ES-I3 (cell line): ENCODE data around the gene IL5RA.

Source experiments
- H3K36me3 ChIP-seq: 2 replicates; pipeline ENCODE4 v1.6.1; 2013; ENCODE audit warnings: mild to moderate bottlenecking, low read length, control low read depth, moderate library complexity; ENCODE audit not compliant: insufficient read depth
- H3K4me1 ChIP-seq: 2 replicates; pipeline ENCODE4 v1.6.1; 2013; ENCODE audit warnings: mild to moderate bottlenecking, control low read depth, low read length; ENCODE audit not compliant: insufficient read depth
- H3K9ac ChIP-seq: 2 replicates; pipeline ENCODE4 v1.6.1; 2013; ENCODE audit warnings: low read depth, mild to moderate bottlenecking, low read length, moderate library complexity
- H3K9me3 ChIP-seq: 2 replicates; pipeline ENCODE4 v1.6.1; 2013; ENCODE audit warnings: mild to moderate bottlenecking, low read length, moderate library complexity; ENCODE audit not compliant: control insufficient read depth, insufficient read depth

Gene IL5RA

GRCh38 chr3:3119393-3119851 is 9.2 kb upstream of the IL5RA start:
- Histone ChIP-seq H3K4me1 (no peaks in the 10 kb centered on the region), H3K9me3 (no peaks in the 10 kb centered on the region), H3K36me3 (no peaks in the 10 kb centered on the region), H3K9ac (no peak overlapping the region)

- Histone ChIP-seq H3K4me1 (no peaks in the 10 kb centered on the region), H3K36me3 (no peaks in the 10 kb centered on the region), H3K9me3 (no peaks in the 10 kb centered on the region), H3K9ac (no peak overlapping the region)
Measured at GRCh38 chr3:3117651-3118050, 7.5 kb upstream of the IL5RA start.

DNA sequence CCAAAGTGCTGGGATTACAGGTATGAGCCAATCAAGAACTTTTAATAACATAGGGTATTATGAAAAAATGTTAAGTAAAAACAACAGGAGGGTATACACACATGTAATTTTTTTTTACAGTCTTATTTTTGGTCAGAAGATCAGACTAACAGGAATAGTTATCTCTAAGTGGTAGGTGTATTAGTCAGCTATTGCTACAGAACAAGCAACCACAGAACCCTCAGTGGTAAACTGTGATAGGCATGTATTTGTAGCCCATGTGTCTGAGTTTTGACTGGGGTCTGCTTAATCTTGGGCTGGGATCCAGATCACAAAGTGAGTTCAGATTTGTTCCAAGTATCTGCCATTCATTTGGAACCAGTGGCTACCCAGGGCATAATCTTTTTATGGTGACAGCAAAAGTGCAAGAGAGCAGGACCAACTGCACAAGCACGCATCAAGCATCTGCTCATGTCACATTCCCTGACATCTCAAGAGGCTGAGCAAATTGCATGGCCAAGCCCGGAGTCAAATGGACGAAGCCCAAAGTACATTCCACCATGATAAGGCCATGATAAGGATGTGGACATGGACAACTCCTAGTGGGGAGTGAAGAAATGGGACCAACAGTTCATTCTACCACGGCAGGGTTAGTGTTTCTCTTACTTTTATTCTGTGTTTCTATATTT is 3.0 kb upstream of the IL5RA start:
- Histone ChIP-seq H3K4me1 (peaks cover 16% of the 10 kb centered on the region), H3K36me3 (no peaks in the 10 kb centered on the region), H3K9ac (no peak overlapping the region), H3K9me3 (no peaks in the 10 kb centered on the region)

DNA sequence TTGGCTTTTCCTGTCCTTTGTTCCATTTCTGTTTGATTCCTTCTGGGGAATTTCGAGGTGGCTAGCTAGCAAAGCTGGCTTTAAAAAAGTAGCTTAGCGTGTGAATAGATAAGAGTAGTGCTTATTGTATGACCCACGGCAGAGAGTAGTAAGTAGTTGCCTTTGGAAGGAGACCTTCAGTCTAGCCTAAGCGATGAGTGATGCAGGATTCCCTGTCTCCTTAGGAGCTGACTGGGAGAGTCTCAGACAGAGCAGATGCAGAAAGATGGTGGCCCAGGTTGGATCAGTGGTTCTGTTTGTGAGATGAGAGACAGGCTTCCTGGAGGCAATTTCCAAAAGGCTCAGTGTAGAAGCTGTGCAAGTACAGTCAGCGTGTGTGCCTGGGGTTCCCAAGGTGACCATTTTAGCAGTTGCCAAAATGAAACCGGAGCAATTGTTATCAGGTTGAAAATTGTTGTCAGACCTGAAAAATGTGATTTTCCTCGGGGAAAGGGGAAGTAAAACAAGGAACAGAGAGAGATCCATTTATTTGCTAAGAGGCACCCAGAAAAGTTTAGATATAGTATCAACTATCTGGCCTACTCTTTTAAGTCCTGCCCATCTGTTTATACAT is 681 bp upstream of the IL5RA start:
- Histone ChIP-seq H3K9ac (no peak overlapping the region), H3K36me3 (no peaks in the 10 kb centered on the region), H3K9me3 (no peaks in the 10 kb centered on the region), H3K4me1 (peaks cover 16% of the 10 kb centered on the region)

DNA sequence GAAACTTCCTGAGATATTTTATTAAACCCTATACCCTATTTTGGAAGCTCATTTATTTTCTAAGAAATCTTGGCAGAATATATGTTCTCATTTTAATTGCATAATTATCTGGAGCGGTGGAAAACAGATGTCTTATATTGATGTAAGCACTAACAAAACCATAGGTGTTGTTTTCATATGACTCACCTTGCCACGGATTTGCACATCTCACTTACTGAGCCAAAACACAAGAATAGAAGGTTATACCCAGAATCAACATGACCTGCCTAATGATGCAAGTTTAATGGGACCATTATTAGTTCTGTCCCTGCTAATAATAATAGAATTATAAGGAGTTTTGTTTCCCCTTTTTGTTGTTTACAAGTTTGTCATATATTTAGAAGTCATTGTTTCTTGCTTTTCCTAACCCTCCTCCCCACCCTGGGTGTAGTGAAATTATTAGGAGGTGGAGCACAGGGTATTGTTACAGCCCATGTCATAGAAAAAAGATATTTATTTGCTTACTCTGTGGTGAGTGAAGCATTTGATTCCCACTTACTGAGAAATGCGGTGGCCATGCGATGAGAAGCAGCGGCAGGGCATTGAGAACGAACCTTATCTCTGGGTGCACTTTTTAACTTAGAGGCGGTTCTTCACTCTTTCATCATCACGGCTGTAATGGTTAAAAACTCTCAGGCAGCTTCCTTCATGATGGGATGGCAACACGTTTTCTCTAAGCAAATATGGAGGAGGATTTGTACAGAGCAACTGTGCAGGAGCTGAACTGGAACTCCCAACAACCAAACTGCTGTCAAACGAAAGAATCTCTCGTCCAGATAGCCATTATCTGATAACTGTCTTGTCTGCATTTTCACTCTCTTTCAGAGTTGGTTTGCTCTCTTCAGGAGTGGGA is 521 bp downstream of the IL5RA start:
- Histone ChIP-seq H3K36me3 (no peaks in the 10 kb centered on the region), H3K9ac (no peak overlapping the region), H3K9me3 (no peaks in the 10 kb centered on the region), H3K4me1 (peaks cover 16% of the 10 kb centered on the region)

DNA sequence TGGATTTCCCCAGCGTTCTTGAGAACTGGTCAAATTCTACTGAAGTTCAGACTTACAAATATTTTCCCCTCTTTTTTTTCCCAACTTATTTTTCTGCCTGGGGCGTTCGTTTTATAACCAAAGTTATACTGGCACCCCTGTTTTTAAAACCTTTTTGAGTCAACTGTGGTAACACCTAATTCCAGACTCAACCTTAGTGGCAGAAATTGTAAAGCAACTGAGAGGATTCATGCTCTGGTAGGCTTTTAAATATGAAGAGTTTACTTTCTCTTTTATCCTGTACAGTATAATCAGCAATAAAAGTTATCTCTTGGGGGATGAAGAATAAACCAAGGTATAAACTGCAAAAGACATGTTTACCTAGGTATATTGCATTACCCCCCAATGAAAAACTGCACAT is 2.3 kb downstream of the IL5RA start:
- H3K9me3 ChIP-seq: no peaks in the 10 kb centered on the region

DNA sequence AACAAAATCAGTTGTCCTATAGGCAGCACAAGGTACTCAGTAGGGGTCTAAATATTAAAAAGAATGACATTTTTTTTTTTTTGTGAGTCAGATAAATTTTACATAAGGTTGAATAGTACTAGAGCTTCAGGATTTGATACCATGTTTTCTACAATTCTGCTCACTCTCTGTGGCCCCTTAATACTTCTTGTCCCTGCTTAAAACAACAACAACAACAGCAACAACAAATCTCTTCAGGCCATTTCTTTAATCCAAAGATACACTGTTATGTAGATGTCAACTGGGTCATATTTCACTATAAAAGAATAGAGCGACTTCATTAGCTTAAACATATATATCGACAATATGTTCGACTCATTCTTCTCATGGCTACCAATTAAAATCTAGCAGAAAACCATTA is 3.0 kb downstream of the IL5RA start:
- Histone ChIP-seq H3K4me1 (peaks cover 16% of the 10 kb centered on the region), H3K9me3 (no peaks in the 10 kb centered on the region), H3K9ac (no peak overlapping the region), H3K36me3 (no peaks in the 10 kb centered on the region)

More for the DNA sequence above, 2.3 kb downstream of the IL5RA start:
- peaks cover 16% of the 10 kb centered on the region for H3K4me1 ChIP-seq
- H3K36me3 ChIP-seq: no peaks in the 10 kb centered on the region
- no peak overlapping the region for H3K9ac ChIP-seq

DNA sequence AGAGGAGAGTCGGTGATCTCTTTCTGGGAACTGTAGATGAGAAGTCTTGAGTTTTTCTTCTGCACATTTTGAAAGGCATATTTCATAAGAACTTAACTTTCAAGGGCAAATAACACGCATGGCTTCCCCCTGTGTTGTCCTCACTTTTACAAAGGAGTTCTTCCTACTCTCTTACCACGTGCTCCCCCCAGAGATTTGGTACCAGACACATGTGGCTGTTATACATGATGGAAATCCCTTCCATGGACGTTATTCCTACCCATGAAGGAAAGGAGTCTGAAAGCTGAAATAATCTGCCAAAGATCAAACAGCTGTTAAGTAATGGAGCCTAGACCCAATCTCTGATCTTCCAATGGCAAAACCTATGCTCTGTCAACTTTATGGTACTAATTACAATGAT is 4.4 kb downstream of the IL5RA start:
- no peaks in the 10 kb centered on the region for H3K36me3 ChIP-seq
- H3K9ac ChIP-seq: no peak overlapping the region
- H3K9me3 ChIP-seq: no peaks in the 10 kb centered on the region
- H3K4me1 ChIP-seq: peaks cover 16% of the 10 kb centered on the region

DNA sequence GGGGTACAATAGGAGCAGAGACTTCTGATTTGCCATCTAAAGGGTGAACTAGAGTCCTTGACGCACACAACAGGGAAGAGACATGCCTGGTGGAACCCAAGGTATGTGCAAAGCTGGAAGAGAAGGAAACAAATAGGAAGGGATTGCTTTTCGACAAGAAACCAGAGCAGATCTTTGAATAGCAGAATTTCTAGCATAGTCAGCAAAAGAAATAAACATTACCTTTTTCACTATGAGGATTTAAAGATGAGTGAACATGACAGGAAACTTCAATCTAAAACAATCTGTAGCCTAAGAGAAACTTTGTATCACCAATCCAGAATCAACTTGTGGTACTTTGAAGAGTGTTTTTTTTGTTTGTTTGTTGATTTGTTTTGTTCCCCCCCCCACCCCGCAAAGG is 4.9 kb downstream of the IL5RA start:
- Histone ChIP-seq H3K36me3 (no peaks in the 10 kb centered on the region), H3K4me1 (peaks cover 11% of the 10 kb centered on the region), H3K9me3 (no peaks in the 10 kb centered on the region), H3K9ac (no peak overlapping the region)

DNA sequence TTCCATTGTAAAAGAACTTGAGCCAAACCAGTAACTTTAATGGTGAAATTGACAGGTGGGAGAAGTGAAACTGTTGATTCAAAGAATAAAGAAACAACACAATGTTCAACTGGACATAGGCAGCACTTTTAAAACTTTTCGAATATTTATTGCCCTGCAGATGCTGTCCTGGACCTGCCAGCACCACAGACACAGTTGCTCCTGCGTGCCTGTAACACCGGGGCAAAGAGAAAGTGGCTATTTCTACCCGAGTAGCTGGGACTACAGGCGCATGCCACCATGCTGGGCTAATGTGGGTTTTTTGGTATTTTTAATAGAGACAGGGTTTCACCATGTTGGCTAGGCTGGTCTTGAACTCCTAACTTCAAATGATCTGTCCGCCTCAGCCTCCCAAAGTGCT is 7.4 kb downstream of the IL5RA start:
- no peaks in the 10 kb centered on the region for H3K36me3 ChIP-seq
- H3K9ac ChIP-seq: no peak overlapping the region
- no peaks in the 10 kb centered on the region for H3K4me1 ChIP-seq
- no peaks in the 10 kb centered on the region for H3K9me3 ChIP-seq

DNA sequence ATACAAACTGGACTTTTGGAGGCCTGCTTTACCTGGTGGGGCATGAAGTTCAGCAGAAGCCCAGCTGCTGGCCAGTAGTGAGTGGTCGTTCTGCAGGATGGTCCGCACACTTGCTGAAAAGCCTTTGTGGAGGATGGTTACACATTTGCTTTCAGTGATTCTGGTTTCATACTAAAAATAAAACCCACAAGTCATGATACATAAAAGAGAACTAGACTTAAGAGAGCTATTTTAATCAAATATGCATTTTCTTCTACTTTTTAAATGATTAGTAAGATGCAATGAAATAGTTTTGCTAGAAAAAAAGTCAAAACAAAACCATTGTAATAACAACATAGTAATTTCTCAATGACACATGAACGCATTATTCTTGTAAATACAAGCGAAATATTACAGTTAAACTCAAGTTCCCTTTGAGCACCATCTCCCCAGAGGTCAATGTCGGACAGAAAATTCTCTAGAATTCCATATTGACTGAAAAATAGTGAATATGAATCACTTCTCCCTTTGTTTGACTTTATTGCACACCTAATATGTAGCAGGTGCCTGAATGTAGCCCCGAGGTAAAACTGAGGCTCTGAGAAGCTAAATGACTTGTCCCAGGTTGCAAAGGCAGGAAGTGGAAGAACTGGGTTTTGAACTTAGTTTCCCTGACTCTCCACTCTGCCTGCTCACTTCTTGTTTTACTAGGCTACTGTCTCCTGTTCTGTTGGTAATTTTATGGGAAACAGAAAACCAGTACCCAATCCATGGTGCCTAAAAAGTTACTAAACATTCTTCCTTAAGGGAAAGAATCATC is 8.3 kb downstream of the IL5RA start:
- Histone ChIP-seq H3K9me3 (no peaks in the 10 kb centered on the region), H3K9ac (no peak overlapping the region), H3K36me3 (no peaks in the 10 kb centered on the region), H3K4me1 (no peaks in the 10 kb centered on the region)

DNA sequence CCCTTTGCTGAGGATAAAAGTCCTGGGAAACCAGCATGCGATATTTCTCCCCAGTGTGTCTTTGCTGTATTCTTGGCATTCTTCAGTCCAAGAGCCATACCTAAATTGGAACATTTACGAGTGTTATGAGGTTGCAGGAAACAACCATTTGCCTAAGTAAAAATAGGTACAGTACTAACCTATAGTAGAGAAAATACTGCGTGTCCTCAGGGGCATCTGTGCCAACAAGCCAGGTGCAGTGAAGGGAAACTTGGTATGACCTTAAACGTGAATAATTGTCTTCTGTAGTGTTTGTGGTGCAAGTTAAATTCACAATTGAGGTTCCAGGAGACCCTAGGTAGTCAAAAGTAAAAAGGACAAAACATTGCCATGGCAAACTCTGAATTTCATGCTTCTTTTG is 12.2 kb downstream of the IL5RA start:
- H3K36me3 ChIP-seq: no peaks in the 10 kb centered on the region
- H3K4me1 ChIP-seq: no peaks in the 10 kb centered on the region

DNA sequence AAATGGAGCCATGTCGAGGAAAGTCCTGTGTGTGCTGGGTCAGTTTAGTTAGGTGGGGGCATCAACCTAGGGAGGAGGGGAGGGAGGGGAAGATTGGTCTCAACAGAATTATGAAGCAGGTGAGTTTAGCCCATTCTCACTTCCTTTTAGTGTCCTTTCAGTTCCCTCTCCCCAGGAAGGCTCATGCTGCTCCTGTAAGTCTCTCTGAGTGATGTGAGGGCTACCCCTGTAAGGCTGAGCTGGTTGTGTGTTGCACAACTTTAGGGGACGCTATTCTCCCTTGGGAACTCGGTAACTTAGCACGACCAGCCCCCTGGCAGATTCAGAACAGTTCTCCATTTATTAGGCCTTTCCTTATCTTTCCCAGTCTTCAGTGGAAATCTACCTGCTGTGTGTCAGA is 21.2 kb downstream of the IL5RA start:
- no peak overlapping the region for H3K9ac ChIP-seq
- no peaks in the 10 kb centered on the region for H3K4me1 ChIP-seq
- H3K36me3 ChIP-seq: no peaks in the 10 kb centered on the region
- no peaks in the 10 kb centered on the region for H3K9me3 ChIP-seq

More for the DNA sequence above, 12.2 kb downstream of the IL5RA start:
- no peaks in the 10 kb centered on the region for H3K9me3 ChIP-seq
- H3K9ac ChIP-seq: no peak overlapping the region
